ENCODE results near the gene SUPV3L1.
"Not testable (repeated sequence)": the region's sequence is repeated elsewhere in the genome, so short reads cannot be mapped to it uniquely, and the experiment has no call there.

Gene SUPV3L1

DNA sequence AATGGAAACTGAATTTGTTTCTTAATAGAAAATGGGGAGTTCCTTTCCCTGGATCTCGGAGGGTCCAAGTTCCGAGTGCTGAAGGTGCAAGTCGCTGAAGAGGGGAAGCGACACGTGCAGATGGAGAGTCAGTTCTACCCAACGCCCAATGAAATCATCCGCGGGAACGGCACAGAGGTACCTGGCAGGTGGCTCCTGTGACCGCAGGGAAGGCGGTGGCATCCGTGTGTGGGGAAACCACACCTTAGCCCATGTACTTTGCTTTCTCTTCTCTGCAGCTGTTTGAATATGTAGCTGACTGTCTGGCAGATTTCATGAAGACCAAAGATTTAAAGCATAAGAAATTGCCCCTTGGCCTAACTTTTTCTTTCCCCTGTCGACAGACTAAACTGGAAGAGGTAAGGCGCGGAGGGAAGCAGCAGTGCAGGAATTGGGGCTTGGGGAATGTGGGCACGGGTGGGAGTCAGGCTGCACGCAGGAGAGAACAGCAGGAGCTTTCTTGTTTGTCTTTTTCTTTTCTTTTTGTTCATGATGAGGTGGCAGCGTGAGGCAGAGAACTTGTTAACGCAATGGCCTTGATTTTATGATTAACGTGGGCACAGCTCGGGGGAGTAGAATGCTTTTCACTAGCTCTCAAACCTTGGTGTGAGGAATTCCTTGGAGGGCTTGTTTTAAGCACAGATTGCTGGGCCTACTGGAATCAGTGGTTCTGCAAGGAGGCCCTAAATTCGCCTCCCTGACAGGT, 52.9 kb downstream of the SUPV3L1 start:
- DNase-seq, result no peak

GRCh38 chr10:69234447-69234846, 54.4 kb downstream of the SUPV3L1 start:
- no peak for DNase-seq

DNA sequence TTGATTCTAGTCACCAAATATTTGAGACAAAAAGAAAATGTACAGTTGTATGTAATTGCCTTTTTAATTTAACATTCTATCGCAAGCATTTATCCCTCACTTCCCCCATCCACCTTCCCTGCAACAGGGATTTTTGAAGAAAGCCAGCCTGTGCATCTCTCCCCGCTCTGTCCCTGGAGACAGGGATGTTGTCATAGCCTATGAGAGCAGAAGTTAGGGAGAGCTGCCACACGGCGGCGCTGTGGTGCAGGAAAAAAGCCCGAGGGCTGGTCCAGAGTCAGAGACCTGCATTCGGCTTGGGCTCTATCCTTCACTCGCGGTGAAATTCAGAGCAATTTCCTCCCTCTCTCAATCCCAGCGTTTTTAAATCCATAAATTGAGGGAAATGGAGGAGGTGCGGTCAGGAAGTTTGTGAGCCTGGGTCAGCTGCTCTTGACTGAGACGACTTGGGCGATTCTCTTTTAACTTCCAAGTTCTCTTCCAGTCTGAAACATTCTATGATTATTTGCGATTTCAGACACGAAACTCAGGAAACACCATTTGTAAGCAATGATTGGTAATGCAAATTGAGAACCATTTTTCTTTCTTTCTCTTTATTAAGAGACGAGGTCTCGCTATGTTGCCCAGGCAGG, 57.6 kb downstream of the SUPV3L1 start:
- peak; percentile 83 for DNase-seq

- no peak for DNase-seq
Measured at GRCh38 chr10:69239136-69239535, 59.1 kb downstream of the SUPV3L1 start.

DNA sequence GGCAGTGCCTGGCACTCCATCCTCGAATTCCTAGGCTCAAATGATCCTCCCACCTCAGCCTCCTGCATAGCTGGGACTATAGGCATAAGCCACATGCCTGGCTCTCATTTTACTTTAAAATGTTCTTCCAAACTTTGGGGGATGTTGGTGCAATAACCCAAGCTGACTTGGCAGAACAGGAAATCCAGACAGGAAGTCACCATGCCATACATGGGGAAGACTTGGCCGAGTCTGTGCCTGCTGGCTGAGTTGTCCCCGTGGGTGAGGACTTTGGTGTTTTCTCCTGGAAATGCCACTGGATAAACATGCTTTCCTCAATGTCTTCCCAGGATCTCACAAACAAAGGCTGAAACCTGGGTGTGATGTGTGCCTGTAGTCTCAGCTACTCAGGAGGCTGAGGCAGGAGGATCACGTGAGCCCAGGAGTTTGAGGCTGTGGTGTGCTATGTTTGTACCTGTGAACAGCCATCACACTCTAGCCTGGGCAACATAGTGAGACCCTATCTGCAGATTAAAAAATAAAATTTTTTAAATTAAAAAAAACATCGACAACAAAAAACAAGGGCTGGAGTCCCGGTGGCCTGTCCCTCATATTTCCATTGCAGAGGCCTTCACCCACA, 59.9 kb downstream of the SUPV3L1 start:
- no peak for DNase-seq

DNA sequence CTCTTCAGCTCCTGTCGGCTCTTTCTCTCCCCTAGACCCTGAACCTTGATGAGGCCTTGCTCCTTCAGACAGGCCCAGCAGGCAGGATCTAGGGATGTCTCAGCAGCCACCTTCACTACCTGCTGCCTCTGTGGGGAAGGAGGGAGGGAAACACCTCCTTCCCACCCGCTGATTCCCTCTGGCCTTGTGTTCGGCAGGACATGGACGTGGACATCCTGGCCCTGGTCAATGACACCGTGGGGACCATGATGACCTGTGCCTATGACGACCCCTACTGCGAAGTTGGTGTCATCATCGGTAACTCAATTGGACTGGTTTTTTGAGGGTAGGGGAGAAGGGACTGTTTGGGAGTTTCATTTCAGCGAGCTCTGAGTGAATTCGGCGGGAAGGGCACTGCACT, 60.4 kb downstream of the SUPV3L1 start:
- no peak for DNase-seq

- no peak for DNase-seq
Measured at GRCh38 chr10:69241575-69241974, 61.5 kb downstream of the SUPV3L1 start.

DNA sequence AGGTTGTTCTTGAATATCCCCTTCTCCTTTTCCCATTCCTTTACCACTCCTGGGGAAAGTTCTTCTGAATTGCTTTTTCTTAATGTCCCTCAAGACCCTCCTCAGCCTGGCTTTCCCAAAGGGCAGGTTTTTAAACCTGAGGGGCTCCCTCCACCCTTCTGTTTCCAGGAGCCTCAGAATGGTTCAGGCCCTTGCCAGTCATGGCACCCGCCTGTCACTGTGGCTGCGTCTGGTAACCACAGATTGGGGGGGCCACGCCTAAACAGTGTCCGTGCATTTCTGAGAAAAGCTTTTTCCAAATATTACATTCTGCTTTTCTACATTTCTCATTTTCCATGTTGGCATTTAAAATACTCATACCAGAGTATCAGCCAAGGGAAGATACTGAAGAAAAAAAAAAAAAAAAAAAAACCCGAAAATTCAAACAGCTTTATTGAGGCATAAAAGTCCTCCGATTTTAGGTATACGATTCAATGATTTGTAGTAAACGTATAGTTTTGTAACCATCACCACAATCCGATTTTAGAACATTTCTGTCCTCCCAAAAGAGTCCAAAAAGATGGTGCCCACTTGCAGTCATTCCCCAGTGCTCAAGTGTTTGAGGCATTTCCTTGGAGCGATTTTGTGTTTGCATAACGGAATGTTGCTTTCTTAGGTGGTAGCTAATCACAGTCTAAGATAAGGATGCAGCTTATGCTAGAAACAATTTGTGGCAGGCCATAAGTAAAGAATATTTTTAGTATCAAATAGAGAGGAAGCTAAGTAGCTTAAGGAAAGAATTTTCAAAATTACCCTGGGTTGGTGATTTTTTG, 62.2 kb downstream of the SUPV3L1 start:
- no peak for DNase-seq

DNA sequence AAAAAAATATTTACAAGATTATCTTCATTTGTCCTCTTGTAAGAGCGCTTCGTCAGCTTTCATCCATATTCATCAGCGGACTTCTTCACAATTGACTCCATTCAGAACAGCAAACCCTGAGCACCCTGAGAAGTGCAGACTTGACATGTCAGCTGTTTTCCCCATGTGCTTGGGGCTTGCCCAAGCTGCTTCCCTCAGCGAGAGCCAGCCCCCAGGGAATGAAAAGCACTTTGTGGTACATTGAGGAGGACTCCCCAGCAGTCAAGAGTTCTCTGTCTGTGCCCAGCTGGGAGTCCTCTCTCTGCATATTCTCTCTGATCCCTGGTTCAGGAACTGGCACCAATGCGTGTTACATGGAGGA, 62.8 kb downstream of the SUPV3L1 start:
- DNase-seq, result no peak

DNA sequence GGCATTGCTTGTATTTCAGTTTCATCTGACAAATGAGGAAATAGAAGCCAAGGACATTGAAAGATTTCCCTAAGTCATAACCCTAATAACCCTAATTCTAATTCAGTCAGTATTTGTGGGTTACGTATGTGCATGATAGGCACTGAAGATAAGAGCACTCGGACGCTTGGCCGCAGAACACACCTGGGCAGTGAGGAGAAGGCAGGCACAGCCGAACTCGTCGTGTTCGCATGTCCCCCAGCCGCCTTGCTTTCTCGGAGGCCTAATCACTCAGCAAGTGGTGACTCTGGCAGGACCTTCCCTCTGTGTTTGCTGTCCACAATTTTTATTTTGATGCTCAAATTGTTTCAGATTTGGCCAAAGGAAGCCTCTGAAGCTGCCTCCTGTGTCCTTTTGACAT, 63.8 kb downstream of the SUPV3L1 start:
- DNase-seq, result no peak

GRCh38 chr10:69246036-69246435, 66.0 kb downstream of the SUPV3L1 start:
- DNase-seq, result no peak

DNA sequence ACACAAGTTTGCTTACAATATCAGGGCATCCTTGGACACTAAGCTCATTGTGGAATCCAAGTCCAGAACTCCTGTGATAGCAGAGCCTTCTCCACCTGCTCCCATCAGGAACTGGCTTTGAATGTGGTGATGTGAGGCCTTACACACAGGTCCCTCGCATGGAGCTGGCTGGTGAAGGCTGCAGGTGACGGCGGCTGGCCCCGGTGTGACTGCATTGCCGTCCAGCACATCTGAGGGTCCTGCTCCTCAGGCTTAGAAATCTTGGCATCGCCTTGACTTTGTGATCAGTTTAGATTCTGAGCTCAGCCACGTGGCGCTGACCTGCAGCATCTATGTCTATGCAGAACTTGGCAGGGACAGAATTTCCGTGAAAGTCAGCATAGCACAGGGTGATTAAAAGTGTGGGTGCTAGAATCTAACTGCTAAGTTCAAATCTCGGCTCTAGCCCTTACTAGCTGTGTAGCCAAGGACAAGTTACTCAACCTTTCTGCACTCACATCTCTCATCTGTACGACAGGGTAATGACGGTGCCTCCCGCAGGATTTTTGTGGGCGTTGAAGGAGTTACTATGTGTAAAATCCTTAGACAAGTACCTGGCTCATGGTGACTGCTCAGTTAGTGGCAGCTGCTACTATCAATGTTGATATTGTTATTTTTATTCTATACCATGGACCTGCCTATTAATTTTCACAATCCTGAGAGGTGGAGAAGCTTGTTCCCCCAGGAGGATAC, 66.7 kb downstream of the SUPV3L1 start:
- DNase-seq, result no peak

GRCh38 chr10:69247313-69247710, 67.3 kb downstream of the SUPV3L1 start:
- no peak for DNase-seq

DNA sequence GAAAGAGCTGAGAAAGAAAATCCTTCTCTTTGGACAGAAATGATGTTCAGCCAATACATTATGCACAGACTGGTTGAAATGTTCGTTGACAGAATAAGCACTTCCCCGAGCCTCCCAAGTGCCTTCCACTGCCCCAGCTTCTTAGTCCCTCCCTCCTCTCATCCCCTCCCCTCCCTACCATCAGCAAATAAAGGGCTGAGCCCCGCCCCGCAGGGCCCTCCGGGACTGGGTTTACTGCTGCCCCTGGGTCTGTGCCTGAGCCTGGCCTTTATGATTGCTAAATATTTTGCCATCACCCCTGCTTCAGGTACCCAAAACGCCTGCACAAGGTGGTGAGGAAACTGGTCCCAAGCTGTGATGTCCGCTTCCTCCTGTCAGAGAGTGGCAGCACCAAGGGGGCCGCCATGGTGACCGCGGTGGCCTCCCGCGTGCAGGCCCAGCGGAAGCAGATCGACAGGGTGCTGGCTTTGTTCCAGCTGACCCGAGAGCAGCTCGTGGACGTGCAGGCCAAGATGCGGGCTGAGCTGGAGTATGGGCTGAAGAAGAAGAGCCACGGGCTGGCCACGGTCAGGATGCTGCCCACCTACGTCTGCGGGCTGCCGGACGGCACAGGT, 68.2 kb downstream of the SUPV3L1 start:
- no peak for DNase-seq

- no peak for DNase-seq
Measured at GRCh38 chr10:69250041-69250440, 70.0 kb downstream of the SUPV3L1 start.

DNA sequence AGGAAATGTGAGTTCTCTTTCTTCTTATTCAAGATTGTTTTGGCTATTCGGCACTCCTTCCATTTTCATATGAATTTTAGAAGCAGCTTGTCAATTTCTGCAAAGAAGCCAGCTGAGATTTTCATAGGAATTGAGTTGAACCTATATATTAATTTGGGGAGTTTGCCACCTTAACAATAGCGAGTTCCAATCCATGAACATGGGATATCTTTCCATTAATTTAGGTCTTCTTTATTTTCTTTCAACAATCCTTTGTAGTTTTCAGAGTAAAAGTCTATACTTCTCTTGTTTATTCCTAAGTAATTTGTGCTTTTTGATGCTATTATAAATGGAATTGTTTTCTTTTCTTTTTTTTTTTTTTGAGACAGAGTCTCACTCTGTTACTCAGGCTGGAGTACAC, 71.4 kb downstream of the SUPV3L1 start:
- DNase-seq, result not testable (repeated sequence)

GRCh38 chr10:69253171-69253570, 73.1 kb downstream of the SUPV3L1 start:
- no peak for DNase-seq

- no peak for DNase-seq
Measured at GRCh38 chr10:69254877-69255276, 74.8 kb downstream of the SUPV3L1 start.

Measured in NCI-H1694 treated with DMSO at 0.1 percent for 48 hours (cell line).